ENCODE results near the gene ABHD12.
"Not testable (repeated sequence)": the region's sequence is repeated elsewhere in the genome, so short reads cannot be mapped to it uniquely, and the experiment has no call there.

ABHD12 gene

DNA sequence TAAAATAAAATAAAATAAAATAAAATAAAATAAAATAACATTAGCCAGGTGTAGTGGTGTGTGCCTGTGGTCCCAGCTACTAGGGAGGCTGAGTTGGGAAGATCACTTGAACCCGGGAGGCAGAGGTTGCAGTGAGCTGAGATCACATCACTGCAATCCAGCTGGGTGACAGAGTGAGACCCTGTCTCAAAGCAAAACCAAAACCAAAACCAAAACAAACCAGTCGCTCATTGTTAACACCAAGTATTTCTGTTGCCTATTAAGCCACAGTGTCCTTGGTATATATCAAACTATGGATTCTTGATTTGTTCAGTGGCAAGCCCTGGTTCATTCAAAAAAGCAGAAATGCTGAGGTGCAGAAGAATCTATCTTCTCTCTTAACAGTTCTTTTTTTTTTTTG lies 77.0 kb downstream of the ABHD12 start:
- peaks cover 31% of the 10 kb centered on the region for H3K4me1 ChIP-seq (ENCODE audit: insufficient read depth, low read length, severe bottlenecking)
- no peaks in the 10 kb centered on the region for H3F3A ChIP-seq (ENCODE audit: insufficient read depth, low read length)
- H2AFZ ChIP-seq (ENCODE audit: low read length), result no peak overlapping the region
- no peak overlapping the region for H3K27ac ChIP-seq (ENCODE audit: low read depth, low read length, poor library complexity, severe bottlenecking)
- no peaks in the 10 kb centered on the region for H4K20me1 ChIP-seq (ENCODE audit: insufficient read depth, low read length)
- no peaks in the 10 kb centered on the region for H3K9me3 ChIP-seq (ENCODE audit: low read length)
- H3K79me2 ChIP-seq (ENCODE audit: insufficient read depth, low read length), result no peaks in the 10 kb centered on the region
- no peaks in the 10 kb centered on the region for H3K9me2 ChIP-seq (ENCODE audit: low read depth, low read length)
- no peak overlapping the region for H3K4me3 ChIP-seq (ENCODE audit: low read depth, low read length, poor library complexity, severe bottlenecking)
- TF ChIP-seq, protein P1, sequence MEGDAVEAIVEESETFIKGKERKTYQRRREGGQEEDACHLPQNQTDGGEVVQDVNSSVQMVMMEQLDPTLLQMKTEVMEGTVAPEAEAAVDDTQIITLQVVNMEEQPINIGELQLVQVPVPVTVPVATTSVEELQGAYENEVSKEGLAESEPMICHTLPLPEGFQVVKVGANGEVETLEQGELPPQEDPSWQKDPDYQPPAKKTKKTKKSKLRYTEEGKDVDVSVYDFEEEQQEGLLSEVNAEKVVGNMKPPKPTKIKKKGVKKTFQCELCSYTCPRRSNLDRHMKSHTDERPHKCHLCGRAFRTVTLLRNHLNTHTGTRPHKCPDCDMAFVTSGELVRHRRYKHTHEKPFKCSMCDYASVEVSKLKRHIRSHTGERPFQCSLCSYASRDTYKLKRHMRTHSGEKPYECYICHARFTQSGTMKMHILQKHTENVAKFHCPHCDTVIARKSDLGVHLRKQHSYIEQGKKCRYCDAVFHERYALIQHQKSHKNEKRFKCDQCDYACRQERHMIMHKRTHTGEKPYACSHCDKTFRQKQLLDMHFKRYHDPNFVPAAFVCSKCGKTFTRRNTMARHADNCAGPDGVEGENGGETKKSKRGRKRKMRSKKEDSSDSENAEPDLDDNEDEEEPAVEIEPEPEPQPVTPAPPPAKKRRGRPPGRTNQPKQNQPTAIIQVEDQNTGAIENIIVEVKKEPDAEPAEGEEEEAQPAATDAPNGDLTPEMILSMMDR (IDR thresholded peaks at IDR 0.05; ENCODE audit: low read length), result no peak
- TF ChIP-seq EZH2 (IDR thresholded peaks at IDR 0.05; ENCODE audit: borderline replicate concordance, low read length), result no peak
- no peaks in the 10 kb centered on the region for H3K27me3 ChIP-seq (ENCODE audit: insufficient read depth, low read length)
- no peak overlapping the region for H3K9ac ChIP-seq (ENCODE audit: low read length)
- peaks cover 5% of the 10 kb centered on the region; the same call in 1 of the 2 replicates for H3K36me3 ChIP-seq (ENCODE audit: insufficient read depth, low read length)
- H3K4me2 ChIP-seq (ENCODE audit: low read length), result no peak overlapping the region

DNA sequence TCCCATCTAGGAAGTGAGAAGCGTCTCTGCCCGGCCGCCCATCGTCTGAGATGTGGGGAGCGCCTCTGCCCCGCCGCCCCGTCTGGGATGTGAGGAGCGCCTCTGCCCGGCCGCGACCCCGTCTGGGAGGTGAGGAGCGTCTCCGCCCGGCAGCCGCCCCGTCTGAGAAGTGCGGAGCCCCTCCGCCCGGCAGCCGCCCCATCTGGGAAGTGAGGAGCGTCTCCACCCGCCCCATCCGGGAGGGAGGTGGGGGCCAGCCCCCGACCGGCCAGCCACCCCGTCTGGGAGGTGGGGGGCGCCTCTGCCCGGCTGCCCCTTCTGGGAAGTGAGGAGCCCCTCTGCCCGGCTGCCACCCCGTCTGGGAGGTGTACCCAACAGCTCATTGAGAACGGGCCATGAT lies 77.9 kb downstream of the ABHD12 start:
- not testable (repeated sequence) for H3K9me2 ChIP-seq (ENCODE audit: low read depth, low read length); H3K27ac ChIP-seq (ENCODE audit: low read depth, low read length, poor library complexity, severe bottlenecking)

DNA sequence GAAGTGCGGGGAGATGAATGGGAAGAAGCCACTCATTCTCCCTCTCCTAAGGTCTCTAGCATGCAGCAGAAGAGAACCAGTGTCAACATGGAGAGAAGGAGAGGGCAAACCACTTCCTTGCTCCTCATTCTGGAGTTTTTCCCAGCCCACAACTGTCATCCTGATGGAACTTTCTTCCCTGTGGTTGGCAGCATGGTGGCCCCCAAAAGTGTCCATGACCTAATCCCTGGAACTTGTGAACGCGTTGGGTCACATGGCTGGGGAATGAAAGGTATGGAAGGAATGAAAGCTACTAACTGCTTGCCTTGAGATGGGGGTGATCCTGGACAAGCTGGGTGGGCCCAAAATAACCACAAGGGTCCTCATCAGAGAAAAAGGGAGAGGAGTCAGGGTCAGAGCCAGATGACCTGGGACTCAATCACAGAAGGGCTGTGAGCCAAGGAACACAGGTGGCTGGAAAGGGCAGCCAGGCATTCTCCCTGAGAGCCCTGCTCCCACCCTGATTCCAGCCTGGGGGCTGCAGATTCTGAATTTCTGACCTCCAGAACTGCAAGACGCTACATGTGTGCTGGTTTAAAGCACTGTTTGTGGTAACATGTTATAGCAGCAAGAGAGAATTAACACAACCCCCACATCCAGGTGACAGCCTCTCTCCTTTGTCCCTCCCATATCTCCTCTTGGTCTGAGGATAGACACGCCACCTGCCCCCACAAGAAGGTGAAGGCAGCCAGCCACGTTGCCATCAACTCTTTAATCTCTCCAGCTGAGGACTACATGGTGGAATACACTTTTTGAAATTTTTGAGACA lies 79.5 kb downstream of the ABHD12 start:
- Histone ChIP-seq H3K9me3 (ENCODE audit: low read length) (no peaks in the 10 kb centered on the region), H3F3A (ENCODE audit: insufficient read depth, low read length) (no peaks in the 10 kb centered on the region), H4K20me1 (ENCODE audit: insufficient read depth, low read length) (no peaks in the 10 kb centered on the region), H3K4me1 (ENCODE audit: insufficient read depth, low read length, severe bottlenecking) (peaks cover 14% of the 10 kb centered on the region), H3K9ac (ENCODE audit: low read length) (peak overlapping the region; percentile 10; the same call in 1 of the 2 replicates), H3K27ac (ENCODE audit: low read depth, low read length, poor library complexity, severe bottlenecking) (peak overlapping the region; percentile 51), H3K4me3 (ENCODE audit: low read depth, low read length, poor library complexity, severe bottlenecking) (no peak overlapping the region), H3K79me2 (ENCODE audit: insufficient read depth, low read length) (no peaks in the 10 kb centered on the region), H3K9me2 (ENCODE audit: low read depth, low read length) (no peaks in the 10 kb centered on the region), H3K27me3 (ENCODE audit: insufficient read depth, low read length) (no peaks in the 10 kb centered on the region), H3K36me3 (ENCODE audit: insufficient read depth, low read length) (peaks cover 5% of the 10 kb centered on the region; the same call in 1 of the 2 replicates), H2AFZ (ENCODE audit: low read length) (no peak overlapping the region), H3K4me2 (ENCODE audit: low read length) (peak overlapping the region; percentile 14; the same call in 1 of the 2 replicates)
- no peak for TF ChIP-seq EZH2 (IDR thresholded peaks at IDR 0.05; ENCODE audit: borderline replicate concordance, low read length)
- TF ChIP-seq, protein P1 (IDR thresholded peaks at IDR 0.05; ENCODE audit: low read length), result no peak

More for the DNA sequence above, 77.9 kb downstream of the ABHD12 start:
- H3K4me1 ChIP-seq (ENCODE audit: insufficient read depth, low read length, severe bottlenecking), result peaks cover 22% of the 10 kb centered on the region
- not testable (repeated sequence) for H3K79me2 ChIP-seq (ENCODE audit: insufficient read depth, low read length); H3K4me3 ChIP-seq (ENCODE audit: low read depth, low read length, poor library complexity, severe bottlenecking); H3K36me3 ChIP-seq (ENCODE audit: insufficient read depth, low read length); H4K20me1 ChIP-seq (ENCODE audit: insufficient read depth, low read length); H3K27me3 ChIP-seq (ENCODE audit: insufficient read depth, low read length); H2AFZ ChIP-seq (ENCODE audit: low read length); H3K4me2 ChIP-seq (ENCODE audit: low read length); H3K9ac ChIP-seq (ENCODE audit: low read length); H3K9me3 ChIP-seq (ENCODE audit: low read length); H3F3A ChIP-seq (ENCODE audit: insufficient read depth, low read length)

Data from OCI-LY1 (cell line).